Subcutaneous adipose tissue (tissue), 4 donors: Measurements from ENCODE around the gene CDPF1. TPM values are rescaled to one million over a fixed set of nuclear protein-coding genes. Genes with fewer than 3 reads are reported as not detected.

ENCODE experiments used
- total RNA-seq, 4 donors: library from RNA; depleted of rRNA; stranded (reverse); fragments of >200 nt; gene quantifications; one replicate each; pipeline ENCODE4 v1.1.0, GENCODE V29; 2016
- TF ChIP-seq, protein P1 (sequence below): fragments of 450-650 bp; IDR thresholded peaks from one replicate; pipeline ENCODE4 v1.5.1; 2016; ENCODE audit warnings: low read depth, mild to moderate bottlenecking, control low read depth, antibody characterized with exemption, moderate library complexity

CDPF1 gene
- total RNA-seq, 4 donors from 2014 or later = 3.4 to 13.6 (median 9.2) TPM

DNA sequence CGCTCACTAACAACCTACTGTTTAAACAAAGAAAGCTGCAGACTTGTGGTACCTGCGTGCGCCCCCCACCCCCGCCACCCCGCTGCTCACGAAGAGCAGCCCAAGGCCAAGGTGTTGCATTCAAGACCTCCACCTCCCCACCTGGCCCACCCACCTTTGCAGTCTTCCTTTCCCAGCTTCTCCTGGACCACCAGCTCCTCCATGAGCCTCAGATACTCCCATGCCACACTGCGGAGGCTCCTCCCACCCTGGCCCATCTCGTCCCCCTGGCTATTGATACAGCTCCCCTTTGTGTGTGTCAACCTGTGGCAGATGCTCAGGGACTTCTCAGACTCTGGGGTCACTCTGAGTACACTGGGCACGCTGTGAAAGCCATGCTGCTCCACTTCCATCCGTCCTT is 3.9 kb downstream of the CDPF1 start:
- TF ChIP-seq, protein P1, sequence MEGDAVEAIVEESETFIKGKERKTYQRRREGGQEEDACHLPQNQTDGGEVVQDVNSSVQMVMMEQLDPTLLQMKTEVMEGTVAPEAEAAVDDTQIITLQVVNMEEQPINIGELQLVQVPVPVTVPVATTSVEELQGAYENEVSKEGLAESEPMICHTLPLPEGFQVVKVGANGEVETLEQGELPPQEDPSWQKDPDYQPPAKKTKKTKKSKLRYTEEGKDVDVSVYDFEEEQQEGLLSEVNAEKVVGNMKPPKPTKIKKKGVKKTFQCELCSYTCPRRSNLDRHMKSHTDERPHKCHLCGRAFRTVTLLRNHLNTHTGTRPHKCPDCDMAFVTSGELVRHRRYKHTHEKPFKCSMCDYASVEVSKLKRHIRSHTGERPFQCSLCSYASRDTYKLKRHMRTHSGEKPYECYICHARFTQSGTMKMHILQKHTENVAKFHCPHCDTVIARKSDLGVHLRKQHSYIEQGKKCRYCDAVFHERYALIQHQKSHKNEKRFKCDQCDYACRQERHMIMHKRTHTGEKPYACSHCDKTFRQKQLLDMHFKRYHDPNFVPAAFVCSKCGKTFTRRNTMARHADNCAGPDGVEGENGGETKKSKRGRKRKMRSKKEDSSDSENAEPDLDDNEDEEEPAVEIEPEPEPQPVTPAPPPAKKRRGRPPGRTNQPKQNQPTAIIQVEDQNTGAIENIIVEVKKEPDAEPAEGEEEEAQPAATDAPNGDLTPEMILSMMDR = no peak

DNA sequence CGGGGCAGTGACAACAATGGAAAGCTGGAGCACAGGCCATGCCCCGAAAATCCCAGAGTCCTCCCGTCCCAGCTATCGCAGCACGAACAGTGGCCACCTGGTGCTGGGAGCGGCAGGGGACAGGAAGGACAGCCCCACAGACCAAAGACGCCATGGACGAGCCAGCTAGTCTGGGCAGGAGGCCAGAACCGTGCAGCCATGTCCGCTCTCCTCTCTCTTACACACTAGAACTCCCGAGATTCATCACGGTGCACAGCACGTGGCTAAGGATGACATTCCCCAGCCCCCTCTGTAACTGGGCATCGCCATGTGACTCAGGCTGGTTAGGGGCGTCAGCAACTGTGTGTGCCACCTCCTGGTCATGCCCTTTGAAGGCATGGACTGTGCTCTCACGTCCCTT is 4.6 kb downstream of the CDPF1 start:
- TF ChIP-seq, protein P1 = no peak

DNA sequence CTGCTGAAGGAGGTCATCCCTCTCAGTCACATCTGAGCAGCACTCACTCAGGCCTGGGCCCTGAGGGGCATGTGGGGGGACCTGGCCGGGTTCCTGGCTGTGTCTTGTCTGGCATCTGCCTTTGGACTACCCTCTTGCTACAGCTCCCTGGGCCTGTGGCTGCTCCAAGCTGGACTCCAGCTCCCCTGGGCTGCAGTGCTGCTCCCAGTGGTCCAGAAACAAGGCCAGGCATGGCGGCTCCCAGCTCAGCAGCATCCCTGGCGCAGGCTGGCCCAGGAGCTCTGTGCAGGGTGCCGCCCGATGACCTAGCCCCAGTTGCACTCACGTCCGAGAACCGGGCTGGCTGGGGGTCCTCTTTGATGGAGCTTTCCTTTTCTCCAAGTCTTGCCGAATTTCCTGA is 5.3 kb downstream of the CDPF1 start:
- TF ChIP-seq, protein P1 = no peak

DNA sequence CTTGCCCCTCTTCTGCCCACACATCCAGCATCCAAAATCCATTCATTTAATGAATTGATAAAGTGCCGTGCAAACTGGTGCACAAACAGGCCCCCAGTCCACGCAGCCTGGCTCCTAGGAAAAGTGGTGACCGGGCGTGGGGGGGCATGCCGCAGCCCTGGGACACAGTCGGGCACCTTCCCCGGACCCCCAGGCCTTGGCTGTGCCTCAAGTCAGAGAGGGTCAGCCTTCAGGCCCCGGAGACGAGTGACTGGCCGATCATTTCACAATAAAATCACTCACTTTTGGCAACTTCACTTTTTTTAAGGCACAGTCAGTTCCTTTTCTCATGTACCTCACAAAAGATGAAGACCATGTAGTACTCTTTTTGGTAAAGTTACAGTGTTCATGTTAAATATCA is 8.0 kb downstream of the CDPF1 start:
- TF ChIP-seq, protein P1 = no peak

DNA sequence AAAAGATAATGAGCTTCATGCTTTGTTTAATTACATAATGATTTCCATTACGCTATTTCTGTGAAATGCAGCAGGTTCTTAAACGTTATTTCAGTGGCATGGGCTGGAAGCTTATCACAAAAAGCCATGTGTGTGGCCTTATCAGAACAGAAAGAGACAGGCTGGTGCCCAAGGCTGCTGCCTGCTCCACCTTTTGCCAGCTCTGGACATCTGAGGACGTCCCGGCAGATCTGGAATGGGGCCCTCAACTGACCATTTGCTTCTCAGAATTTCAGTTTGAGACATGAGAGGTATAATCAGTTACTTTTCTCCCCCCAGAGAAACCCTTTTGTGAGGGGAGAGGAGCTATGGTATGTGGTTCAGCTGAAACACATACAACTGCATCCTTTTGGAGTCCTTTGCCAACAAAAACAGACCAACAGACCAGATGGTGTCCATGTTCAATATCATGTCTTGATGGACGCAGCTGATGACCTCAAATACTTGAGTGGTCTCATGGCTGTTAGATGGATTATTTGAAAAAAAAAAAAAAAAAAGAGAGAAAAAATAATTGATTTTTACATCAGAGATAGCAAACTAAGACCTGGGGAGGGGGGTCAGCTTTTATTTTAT is 8.6 kb downstream of the CDPF1 start:
- TF ChIP-seq, protein P1 = no peak

DNA sequence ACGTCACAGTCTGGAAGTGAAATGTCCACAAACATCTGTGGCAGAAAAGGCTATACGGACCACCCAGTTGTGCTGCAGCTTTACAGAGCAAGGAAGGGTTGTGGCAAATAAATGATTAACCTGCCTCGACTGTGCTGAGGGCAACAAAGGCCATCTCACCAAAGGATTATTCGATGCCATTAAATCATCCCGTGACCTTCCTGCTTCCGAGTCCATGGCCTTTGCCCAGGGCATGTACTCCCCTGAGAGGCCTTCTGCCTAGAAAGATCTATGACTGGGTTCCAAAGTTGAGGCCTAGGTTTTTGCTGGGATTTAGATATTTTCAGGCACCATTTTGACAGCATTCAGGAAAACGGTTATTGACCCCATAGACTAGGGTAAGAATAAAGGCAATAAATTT is 9.2 kb downstream of the CDPF1 start:
- TF ChIP-seq, protein P1 = no peak

DNA sequence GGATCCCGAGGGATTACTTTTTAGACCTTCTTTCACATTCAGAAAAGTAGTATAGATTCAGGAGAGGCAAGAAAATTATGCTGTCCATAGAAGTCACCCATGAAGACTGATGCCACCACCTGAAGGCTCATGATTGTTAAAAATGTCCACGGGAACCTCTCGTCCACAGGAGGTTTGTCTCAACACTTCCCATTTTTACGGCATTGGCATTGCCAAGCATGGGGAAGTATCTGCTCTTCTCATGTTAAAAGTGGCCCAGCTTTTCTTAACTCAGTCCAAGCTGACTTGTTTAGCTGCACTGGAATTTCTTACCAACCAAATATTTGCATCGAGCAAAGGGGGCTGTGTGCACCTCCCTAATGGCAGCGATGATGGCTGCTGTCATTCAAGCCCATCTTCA is 9.6 kb downstream of the CDPF1 start:
- TF ChIP-seq, protein P1 = no peak
